WTC11 (cell line): Measurements from ENCODE around the gene AQP3. TPM values are rescaled to one million over a fixed set of nuclear protein-coding genes. Genes with fewer than 3 reads are reported as not detected.

Experiments used
- FOXJ3 ChIP-seq: sonication (generic); formaldehyde crosslinking; IDR thresholded peaks from 2 replicates; pipeline ENCODE4 v1.9.0; 2021; ENCODE audit warnings: missing genetic modification reagents, mild to moderate bottlenecking, borderline replicate concordance
- GRHL2 ChIP-seq: fragments of 250-450 bp; sonication (Bioruptor Pico); IDR thresholded peaks from 2 replicates; pipeline ENCODE4 v1.8.0; 2022; ENCODE audit warnings: mild to moderate bottlenecking, moderate library complexity; ENCODE audit not compliant: insufficient replicate concordance, severe bottlenecking
- GTF2I ChIP-seq: fragments of 250-450 bp; sonication (Bioruptor Pico); conservative IDR thresholded peaks from 2 replicates; pipeline ENCODE4 v1.4.0; 2021; ENCODE audit warnings: mild to moderate bottlenecking
- NR3C1 ChIP-seq: sonication (generic); formaldehyde crosslinking; conservative IDR thresholded peaks from 2 replicates; pipeline ENCODE4 v1.8.1; 2023; ENCODE audit warnings: low read depth, mild to moderate bottlenecking, missing genetic modification reagents
- TEAD4 ChIP-seq: sonication (generic); formaldehyde crosslinking; IDR thresholded peaks from 2 replicates; pipeline ENCODE4 v1.8.0; 2022; ENCODE audit warnings: mild to moderate bottlenecking, missing genetic modification reagents
- ZNF396 ChIP-seq: fragments of 250-450 bp; sonication (Bioruptor Pico); IDR thresholded peaks from 2 replicates; pipeline ENCODE4 v1.8.0; 2021; ENCODE audit warnings: mild to moderate bottlenecking, moderate library complexity, borderline replicate concordance
- total RNA-seq: library from RNA; stranded (reverse); gene quantifications from 3 replicates; pipeline ENCODE4 v1.2.3, GENCODE V29; 2021
- TF ChIP-seq, protein P1 (sequence below): fragments of 250-450 bp; sonication (Bioruptor Pico); IDR thresholded peaks from 2 replicates; pipeline ENCODE4 v2.1.2; 2022; ENCODE audit warnings: mild to moderate bottlenecking, moderate library complexity
- TF ChIP-seq, protein P2 (sequence below): sonication (generic); formaldehyde crosslinking; IDR thresholded peaks from 2 replicates; pipeline ENCODE4 v1.8.1; 2023; ENCODE audit warnings: mild to moderate bottlenecking, missing genetic modification reagents, moderate library complexity
- TF ChIP-seq, protein P3 (sequence below): sonication (generic); formaldehyde crosslinking; IDR thresholded peaks from 2 replicates; pipeline ENCODE4 v1.8.0; 2022; ENCODE audit warnings: mild to moderate bottlenecking, missing genetic modification reagents
- TF ChIP-seq, protein P4 (sequence below): fragments of 250-450 bp; sonication (Bioruptor Pico); IDR thresholded peaks from 2 replicates; pipeline ENCODE4 v1.9.0; 2021; ENCODE audit warnings: mild to moderate bottlenecking
- TF ChIP-seq, protein P5 (sequence below): sonication (generic); formaldehyde crosslinking; IDR thresholded peaks from 2 replicates; pipeline ENCODE4 v1.8.0; 2023; ENCODE audit warnings: missing genetic modification reagents, mild to moderate bottlenecking, borderline replicate concordance
- TF ChIP-seq, protein P6 (sequence below): sonication (generic); formaldehyde crosslinking; IDR thresholded peaks from 2 replicates; pipeline ENCODE4 v1.8.0; 2022; ENCODE audit warnings: missing genetic modification reagents
- TF ChIP-seq, protein P7 (sequence below): sonication (generic); formaldehyde crosslinking; IDR thresholded peaks from 2 replicates; pipeline ENCODE4 v1.8.1; 2023; ENCODE audit warnings: mild to moderate bottlenecking, missing genetic modification reagents
- TF ChIP-seq, protein P8 (sequence below): fragments of 250-450 bp; sonication (Bioruptor Pico); IDR thresholded peaks from 2 replicates; pipeline ENCODE4 v1.8.0; 2021; ENCODE audit warnings: mild to moderate bottlenecking

Gene AQP3
- total RNA-seq, 1 experiment from 2014 or later = 3.0 TPM

DNA sequence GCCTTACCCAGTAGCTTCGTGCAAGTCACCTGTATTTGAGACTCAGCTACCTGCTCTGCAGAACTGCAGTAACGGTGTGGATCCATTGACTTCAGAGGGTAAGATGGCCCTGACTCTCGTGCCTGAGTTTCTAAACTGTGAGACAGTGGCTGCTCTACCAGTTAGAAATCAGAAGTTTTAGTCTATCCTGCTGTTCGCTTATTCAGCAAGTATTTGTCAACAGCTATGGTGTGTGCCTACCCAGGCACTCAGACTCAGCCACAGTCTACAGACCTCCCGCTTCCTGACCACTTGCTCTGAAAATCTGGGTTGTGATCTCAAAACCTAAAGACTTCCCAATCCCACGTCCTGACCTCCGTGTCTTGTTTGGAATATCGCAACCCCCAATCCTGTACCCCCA is 13.5 kb downstream of the AQP3 start (continued):
- TF ChIP-seq, protein P1, sequence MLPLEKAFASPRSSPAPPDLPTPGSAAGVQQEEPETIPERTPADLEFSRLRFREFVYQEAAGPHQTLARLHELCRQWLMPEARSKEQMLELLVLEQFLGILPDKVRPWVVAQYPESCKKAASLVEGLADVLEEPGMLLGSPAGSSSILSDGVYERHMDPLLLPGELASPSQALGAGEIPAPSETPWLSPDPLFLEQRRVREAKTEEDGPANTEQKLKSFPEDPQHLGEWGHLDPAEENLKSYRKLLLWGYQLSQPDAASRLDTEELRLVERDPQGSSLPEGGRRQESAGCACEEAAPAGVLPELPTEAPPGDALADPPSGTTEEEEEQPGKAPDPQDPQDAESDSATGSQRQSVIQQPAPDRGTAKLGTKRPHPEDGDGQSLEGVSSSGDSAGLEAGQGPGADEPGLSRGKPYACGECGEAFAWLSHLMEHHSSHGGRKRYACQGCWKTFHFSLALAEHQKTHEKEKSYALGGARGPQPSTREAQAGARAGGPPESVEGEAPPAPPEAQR (CRISPR knock-in tag) = no peak
- TF ChIP-seq GTF2I (CRISPR knock-in tag) (no peak), FOXJ3 (CRISPR knock-in tag) (no peak), NR3C1 (CRISPR knock-in tag) (no peak), ZNF396 (no peak), GRHL2 (CRISPR knock-in tag) (no peak), TEAD4 (CRISPR knock-in tag) (no peak)
- TF ChIP-seq, protein P2, sequence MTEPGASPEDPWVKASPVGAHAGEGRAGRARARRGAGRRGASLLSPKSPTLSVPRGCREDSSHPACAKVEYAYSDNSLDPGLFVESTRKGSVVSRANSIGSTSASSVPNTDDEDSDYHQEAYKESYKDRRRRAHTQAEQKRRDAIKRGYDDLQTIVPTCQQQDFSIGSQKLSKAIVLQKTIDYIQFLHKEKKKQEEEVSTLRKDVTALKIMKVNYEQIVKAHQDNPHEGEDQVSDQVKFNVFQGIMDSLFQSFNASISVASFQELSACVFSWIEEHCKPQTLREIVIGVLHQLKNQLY (CRISPR knock-in tag) = no peak
- TF ChIP-seq, protein P3, sequence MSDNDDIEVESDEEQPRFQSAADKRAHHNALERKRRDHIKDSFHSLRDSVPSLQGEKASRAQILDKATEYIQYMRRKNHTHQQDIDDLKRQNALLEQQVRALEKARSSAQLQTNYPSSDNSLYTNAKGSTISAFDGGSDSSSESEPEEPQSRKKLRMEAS (CRISPR knock-in tag) = no peak
- TF ChIP-seq, protein P4, sequence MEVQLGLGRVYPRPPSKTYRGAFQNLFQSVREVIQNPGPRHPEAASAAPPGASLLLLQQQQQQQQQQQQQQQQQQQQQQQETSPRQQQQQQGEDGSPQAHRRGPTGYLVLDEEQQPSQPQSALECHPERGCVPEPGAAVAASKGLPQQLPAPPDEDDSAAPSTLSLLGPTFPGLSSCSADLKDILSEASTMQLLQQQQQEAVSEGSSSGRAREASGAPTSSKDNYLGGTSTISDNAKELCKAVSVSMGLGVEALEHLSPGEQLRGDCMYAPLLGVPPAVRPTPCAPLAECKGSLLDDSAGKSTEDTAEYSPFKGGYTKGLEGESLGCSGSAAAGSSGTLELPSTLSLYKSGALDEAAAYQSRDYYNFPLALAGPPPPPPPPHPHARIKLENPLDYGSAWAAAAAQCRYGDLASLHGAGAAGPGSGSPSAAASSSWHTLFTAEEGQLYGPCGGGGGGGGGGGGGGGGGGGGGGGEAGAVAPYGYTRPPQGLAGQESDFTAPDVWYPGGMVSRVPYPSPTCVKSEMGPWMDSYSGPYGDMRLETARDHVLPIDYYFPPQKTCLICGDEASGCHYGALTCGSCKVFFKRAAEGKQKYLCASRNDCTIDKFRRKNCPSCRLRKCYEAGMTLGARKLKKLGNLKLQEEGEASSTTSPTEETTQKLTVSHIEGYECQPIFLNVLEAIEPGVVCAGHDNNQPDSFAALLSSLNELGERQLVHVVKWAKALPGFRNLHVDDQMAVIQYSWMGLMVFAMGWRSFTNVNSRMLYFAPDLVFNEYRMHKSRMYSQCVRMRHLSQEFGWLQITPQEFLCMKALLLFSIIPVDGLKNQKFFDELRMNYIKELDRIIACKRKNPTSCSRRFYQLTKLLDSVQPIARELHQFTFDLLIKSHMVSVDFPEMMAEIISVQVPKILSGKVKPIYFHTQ (CRISPR knock-in tag) = no peak
- TF ChIP-seq, protein P5, sequence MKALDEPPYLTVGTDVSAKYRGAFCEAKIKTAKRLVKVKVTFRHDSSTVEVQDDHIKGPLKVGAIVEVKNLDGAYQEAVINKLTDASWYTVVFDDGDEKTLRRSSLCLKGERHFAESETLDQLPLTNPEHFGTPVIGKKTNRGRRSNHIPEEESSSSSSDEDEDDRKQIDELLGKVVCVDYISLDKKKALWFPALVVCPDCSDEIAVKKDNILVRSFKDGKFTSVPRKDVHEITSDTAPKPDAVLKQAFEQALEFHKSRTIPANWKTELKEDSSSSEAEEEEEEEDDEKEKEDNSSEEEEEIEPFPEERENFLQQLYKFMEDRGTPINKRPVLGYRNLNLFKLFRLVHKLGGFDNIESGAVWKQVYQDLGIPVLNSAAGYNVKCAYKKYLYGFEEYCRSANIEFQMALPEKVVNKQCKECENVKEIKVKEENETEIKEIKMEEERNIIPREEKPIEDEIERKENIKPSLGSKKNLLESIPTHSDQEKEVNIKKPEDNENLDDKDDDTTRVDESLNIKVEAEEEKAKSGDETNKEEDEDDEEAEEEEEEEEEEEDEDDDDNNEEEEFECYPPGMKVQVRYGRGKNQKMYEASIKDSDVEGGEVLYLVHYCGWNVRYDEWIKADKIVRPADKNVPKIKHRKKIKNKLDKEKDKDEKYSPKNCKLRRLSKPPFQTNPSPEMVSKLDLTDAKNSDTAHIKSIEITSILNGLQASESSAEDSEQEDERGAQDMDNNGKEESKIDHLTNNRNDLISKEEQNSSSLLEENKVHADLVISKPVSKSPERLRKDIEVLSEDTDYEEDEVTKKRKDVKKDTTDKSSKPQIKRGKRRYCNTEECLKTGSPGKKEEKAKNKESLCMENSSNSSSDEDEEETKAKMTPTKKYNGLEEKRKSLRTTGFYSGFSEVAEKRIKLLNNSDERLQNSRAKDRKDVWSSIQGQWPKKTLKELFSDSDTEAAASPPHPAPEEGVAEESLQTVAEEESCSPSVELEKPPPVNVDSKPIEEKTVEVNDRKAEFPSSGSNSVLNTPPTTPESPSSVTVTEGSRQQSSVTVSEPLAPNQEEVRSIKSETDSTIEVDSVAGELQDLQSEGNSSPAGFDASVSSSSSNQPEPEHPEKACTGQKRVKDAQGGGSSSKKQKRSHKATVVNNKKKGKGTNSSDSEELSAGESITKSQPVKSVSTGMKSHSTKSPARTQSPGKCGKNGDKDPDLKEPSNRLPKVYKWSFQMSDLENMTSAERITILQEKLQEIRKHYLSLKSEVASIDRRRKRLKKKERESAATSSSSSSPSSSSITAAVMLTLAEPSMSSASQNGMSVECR (CRISPR knock-in tag) = no peak
- TF ChIP-seq, protein P6, sequence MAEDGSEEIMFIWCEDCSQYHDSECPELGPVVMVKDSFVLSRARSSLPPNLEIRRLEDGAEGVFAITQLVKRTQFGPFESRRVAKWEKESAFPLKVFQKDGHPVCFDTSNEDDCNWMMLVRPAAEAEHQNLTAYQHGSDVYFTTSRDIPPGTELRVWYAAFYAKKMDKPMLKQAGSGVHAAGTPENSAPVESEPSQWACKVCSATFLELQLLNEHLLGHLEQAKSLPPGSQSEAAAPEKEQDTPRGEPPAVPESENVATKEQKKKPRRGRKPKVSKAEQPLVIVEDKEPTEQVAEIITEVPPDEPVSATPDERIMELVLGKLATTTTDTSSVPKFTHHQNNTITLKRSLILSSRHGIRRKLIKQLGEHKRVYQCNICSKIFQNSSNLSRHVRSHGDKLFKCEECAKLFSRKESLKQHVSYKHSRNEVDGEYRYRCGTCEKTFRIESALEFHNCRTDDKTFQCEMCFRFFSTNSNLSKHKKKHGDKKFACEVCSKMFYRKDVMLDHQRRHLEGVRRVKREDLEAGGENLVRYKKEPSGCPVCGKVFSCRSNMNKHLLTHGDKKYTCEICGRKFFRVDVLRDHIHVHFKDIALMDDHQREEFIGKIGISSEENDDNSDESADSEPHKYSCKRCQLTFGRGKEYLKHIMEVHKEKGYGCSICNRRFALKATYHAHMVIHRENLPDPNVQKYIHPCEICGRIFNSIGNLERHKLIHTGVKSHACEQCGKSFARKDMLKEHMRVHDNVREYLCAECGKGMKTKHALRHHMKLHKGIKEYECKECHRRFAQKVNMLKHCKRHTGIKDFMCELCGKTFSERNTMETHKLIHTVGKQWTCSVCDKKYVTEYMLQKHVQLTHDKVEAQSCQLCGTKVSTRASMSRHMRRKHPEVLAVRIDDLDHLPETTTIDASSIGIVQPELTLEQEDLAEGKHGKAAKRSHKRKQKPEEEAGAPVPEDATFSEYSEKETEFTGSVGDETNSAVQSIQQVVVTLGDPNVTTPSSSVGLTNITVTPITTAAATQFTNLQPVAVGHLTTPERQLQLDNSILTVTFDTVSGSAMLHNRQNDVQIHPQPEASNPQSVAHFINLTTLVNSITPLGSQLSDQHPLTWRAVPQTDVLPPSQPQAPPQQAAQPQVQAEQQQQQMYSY (CRISPR knock-in tag) = no peak
- TF ChIP-seq, protein P7, sequence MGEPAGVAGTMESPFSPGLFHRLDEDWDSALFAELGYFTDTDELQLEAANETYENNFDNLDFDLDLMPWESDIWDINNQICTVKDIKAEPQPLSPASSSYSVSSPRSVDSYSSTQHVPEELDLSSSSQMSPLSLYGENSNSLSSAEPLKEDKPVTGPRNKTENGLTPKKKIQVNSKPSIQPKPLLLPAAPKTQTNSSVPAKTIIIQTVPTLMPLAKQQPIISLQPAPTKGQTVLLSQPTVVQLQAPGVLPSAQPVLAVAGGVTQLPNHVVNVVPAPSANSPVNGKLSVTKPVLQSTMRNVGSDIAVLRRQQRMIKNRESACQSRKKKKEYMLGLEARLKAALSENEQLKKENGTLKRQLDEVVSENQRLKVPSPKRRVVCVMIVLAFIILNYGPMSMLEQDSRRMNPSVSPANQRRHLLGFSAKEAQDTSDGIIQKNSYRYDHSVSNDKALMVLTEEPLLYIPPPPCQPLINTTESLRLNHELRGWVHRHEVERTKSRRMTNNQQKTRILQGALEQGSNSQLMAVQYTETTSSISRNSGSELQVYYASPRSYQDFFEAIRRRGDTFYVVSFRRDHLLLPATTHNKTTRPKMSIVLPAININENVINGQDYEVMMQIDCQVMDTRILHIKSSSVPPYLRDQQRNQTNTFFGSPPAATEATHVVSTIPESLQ (CRISPR knock-in tag) = no peak
- TF ChIP-seq, protein P8, sequence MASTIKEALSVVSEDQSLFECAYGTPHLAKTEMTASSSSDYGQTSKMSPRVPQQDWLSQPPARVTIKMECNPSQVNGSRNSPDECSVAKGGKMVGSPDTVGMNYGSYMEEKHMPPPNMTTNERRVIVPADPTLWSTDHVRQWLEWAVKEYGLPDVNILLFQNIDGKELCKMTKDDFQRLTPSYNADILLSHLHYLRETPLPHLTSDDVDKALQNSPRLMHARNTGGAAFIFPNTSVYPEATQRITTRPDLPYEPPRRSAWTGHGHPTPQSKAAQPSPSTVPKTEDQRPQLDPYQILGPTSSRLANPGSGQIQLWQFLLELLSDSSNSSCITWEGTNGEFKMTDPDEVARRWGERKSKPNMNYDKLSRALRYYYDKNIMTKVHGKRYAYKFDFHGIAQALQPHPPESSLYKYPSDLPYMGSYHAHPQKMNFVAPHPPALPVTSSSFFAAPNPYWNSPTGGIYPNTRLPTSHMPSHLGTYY (CRISPR knock-in tag) = no peak
